ENCODE data around the gene C11orf97.

DNA sequence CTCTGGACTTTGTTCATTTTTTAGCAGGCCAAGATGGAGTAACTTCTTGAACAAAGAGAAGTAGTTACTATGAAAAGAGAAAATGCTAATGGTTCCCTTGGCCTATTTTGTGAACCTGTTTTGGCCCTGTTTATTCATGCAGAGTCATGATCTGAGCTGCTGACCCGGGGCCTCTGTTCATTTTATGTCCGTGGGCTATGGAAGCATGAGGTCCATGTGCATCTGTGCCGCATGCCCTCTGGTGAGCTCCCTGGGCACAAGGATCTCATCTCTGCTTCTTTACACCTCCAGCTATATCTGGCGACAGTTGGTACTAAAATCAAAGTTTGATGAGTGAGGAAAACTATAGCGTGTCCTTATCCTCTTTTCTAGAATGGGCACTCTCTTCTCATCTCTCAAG lies 55.9 kb downstream of the C11orf97 start:
- TF ChIP-seq, protein P1, sequence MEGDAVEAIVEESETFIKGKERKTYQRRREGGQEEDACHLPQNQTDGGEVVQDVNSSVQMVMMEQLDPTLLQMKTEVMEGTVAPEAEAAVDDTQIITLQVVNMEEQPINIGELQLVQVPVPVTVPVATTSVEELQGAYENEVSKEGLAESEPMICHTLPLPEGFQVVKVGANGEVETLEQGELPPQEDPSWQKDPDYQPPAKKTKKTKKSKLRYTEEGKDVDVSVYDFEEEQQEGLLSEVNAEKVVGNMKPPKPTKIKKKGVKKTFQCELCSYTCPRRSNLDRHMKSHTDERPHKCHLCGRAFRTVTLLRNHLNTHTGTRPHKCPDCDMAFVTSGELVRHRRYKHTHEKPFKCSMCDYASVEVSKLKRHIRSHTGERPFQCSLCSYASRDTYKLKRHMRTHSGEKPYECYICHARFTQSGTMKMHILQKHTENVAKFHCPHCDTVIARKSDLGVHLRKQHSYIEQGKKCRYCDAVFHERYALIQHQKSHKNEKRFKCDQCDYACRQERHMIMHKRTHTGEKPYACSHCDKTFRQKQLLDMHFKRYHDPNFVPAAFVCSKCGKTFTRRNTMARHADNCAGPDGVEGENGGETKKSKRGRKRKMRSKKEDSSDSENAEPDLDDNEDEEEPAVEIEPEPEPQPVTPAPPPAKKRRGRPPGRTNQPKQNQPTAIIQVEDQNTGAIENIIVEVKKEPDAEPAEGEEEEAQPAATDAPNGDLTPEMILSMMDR (IDR thresholded peaks at IDR 0.05), result no peak
- no peak for TF ChIP-seq SIN3A (IDR thresholded peaks at IDR 0.05; ENCODE audit: borderline replicate concordance, insufficient read depth, low read depth, low read length)
- TF ChIP-seq POLR2AphosphoS5 (IDR thresholded peaks at IDR 0.05; ENCODE audit: low read depth, low read length), result no peak
